Fibroblast of lung (primary cell): ENCODE measurements around the gene PALLD. TPM values are rescaled to one million over a fixed set of nuclear protein-coding genes. Genes with fewer than 3 reads are reported as not detected.

Experiments used
- DNase-seq, 2 donors: peaks; one replicate each; pipeline versions ENCODE4 v3.0.0 to v3.0.0-alpha.2; 2010; ENCODE audit warnings: low read depth in 2 of 2
- H2AFZ ChIP-seq: 2 replicates; pipeline ENCODE4 v1.5.1; 2012; ENCODE audit warnings: low read length, control low read depth, inconsistent platforms
- H3K27ac ChIP-seq: 2 replicates; pipeline ENCODE4 v1.5.1; 2011; ENCODE audit warnings: low read length, control low read depth; ENCODE audit not compliant: insufficient read depth
- H3K27me3 ChIP-seq: 2 replicates; pipeline ENCODE4 v1.5.1; 2011; ENCODE audit warnings: mild to moderate bottlenecking, low read length; ENCODE audit not compliant: control insufficient read depth, insufficient read depth
- H3K36me3 ChIP-seq: 2 replicates; pipeline ENCODE4 v1.5.1; 2011; ENCODE audit warnings: low read length; ENCODE audit not compliant: control insufficient read depth, insufficient read depth
- H3K4me1 ChIP-seq: 2 replicates; pipeline ENCODE4 v1.5.1; 2011; ENCODE audit warnings: low read length; ENCODE audit not compliant: control insufficient read depth, insufficient read depth; ENCODE audit errors: extremely low read depth
- H3K4me2 ChIP-seq: 2 replicates; pipeline ENCODE4 v1.5.1; 2011; ENCODE audit warnings: low read length, control low read depth; ENCODE audit not compliant: insufficient read depth; ENCODE audit errors: extremely low read depth
- H3K4me3 ChIP-seq, 4 experiments: fragments of 200-600 bp in 1 of 4; sonication (generic) in 1 of 4; replicated peaks in 1 of 4; 2 replicates each; pipeline ENCODE4 v1.5.1; 2011 to 2016; ENCODE audit warnings: low read length in 4 of 4, low read depth in 3 of 4, mild to moderate bottlenecking in 3 of 4, control low read depth in 2 of 4, inconsistent platforms in 1 of 4, mixed read lengths in 1 of 4; ENCODE audit not compliant: insufficient read depth in 1 of 4; ENCODE audit errors: control extremely low read depth in 1 of 4
- H3K79me2 ChIP-seq: 2 replicates; pipeline ENCODE4 v1.5.1; 2012; ENCODE audit warnings: mild to moderate bottlenecking, low read length, inconsistent platforms; ENCODE audit not compliant: control insufficient read depth, insufficient read depth
- H3K9ac ChIP-seq: 2 replicates; pipeline ENCODE4 v1.5.1; 2011; ENCODE audit warnings: mild to moderate bottlenecking, low read length, control low read depth; ENCODE audit not compliant: insufficient read depth
- H3K9me3 ChIP-seq: 2 replicates; pipeline ENCODE4 v1.5.1; 2012; ENCODE audit warnings: low read depth, low read length; ENCODE audit not compliant: control insufficient read depth, insufficient read depth
- H4K20me1 ChIP-seq: 2 replicates; pipeline ENCODE4 v1.5.1; 2011; ENCODE audit warnings: low read length; ENCODE audit not compliant: control insufficient read depth, insufficient read depth; ENCODE audit errors: extremely low read depth
- CTCF ChIP-seq, 2 donors: IDR thresholded peaks in 1 of 2; conservative IDR thresholded peaks in 1 of 2; 1 replicate in 1 of 2; 2 replicates in 1 of 2; pipeline ENCODE4 v1.5.1; 2011 to 2012; ENCODE audit warnings: low read length in 2 of 2, control low read depth in 1 of 2, inconsistent platforms in 1 of 2, low read depth in 1 of 2, mild to moderate bottlenecking in 1 of 2
- EZH2 ChIP-seq: IDR thresholded peaks from 2 replicates; pipeline ENCODE4 v1.5.1; 2012; ENCODE audit warnings: low read length, control low read depth, mild to moderate bottlenecking; ENCODE audit errors: missing control alignments
- polyA plus RNA-seq, 2 donors: library from polyadenylated mRNA; depleted of rRNA in 1 of 2; stranded (reverse) in 1 of 2; unstranded in 1 of 2; fragments of >200 nt; gene quantifications; 2 replicates each; pipeline ENCODE4 v1.2.1, GENCODE V29; 2011 to 2012; ENCODE audit warnings: missing spikeins in 1 of 2
- total RNA-seq: library from RNA; depleted of rRNA; stranded (reverse); fragments of >200 nt; gene quantifications from 2 replicates; pipeline ENCODE4 v1.2.1, GENCODE V29; 2014

PALLD gene
- total and polyA plus RNA-seq, 2 donors (not counting 1 experiment from before 2014, with no cell fraction given): 200 to 205 TPM

- DNase-seq: no peak
Observed at GRCh38 chr4:168538632-168539031, 41.8 kb downstream of the PALLD start.

GRCh38 chr4:168540086-168540485 is 43.2 kb downstream of the PALLD start:
- Histone ChIP-seq H3K4me3 (no peak overlapping the region), H3K9ac (no peak overlapping the region), H2AFZ (no peak overlapping the region), H3K27ac (no peak overlapping the region), H3K27me3 (no peaks in the 10 kb centered on the region), H3K9me3 (no peaks in the 10 kb centered on the region), H3K4me2 (no peak overlapping the region), H3K79me2 (no peaks in the 10 kb centered on the region), H4K20me1 (no peaks in the 10 kb centered on the region), H3K4me1 (peaks cover 2% of the 10 kb centered on the region), H3K36me3 (no peaks in the 10 kb centered on the region)
- TF ChIP-seq EZH2 (no peak), CTCF (conservative IDR thresholded peaks at IDR 0.05 in 1 of 2, IDR thresholded peaks at IDR 0.05 in 1 of 2; ENCODE audit: low read depth in 1 of 2, low read length in 2 of 2) (no peak)
- DNase-seq: peak in 1 of 2 donors; percentile 90

More at GRCh38 chr4:168538632-168539031, 41.8 kb downstream of the PALLD start:
- no peaks in the 10 kb centered on the region for H3K36me3 ChIP-seq
- no peak overlapping the region for H3K4me2 ChIP-seq
- TF ChIP-seq EZH2 (no peak), CTCF (conservative IDR thresholded peaks at IDR 0.05 in 1 of 2, IDR thresholded peaks at IDR 0.05 in 1 of 2; ENCODE audit: low read depth in 1 of 2, low read length in 2 of 2) (no peak)
- no peaks in the 10 kb centered on the region for H3K9me3 ChIP-seq
- no peak overlapping the region for H3K9ac ChIP-seq
- peaks cover 2% of the 10 kb centered on the region for H3K4me1 ChIP-seq
- no peak overlapping the region for H3K27ac ChIP-seq
- no peaks in the 10 kb centered on the region for H3K27me3 ChIP-seq
- H4K20me1 ChIP-seq: no peaks in the 10 kb centered on the region
- H3K4me3 ChIP-seq: no peak overlapping the region
- no peak overlapping the region for H2AFZ ChIP-seq
- H3K79me2 ChIP-seq: no peaks in the 10 kb centered on the region

GRCh38 chr4:168540503-168541265 is 43.8 kb downstream of the PALLD start:
- no peak overlapping the region for H3K4me2 ChIP-seq
- no peak overlapping the region for H3K4me3 ChIP-seq
- H3K27me3 ChIP-seq: no peaks in the 10 kb centered on the region
- no peak for TF ChIP-seq CTCF (conservative IDR thresholded peaks at IDR 0.05 in 1 of 2, IDR thresholded peaks at IDR 0.05 in 1 of 2; ENCODE audit: low read depth in 1 of 2, low read length in 2 of 2)
- no peak for TF ChIP-seq EZH2
- no peak overlapping the region for H3K27ac ChIP-seq
- H3K4me1 ChIP-seq: peaks cover 2% of the 10 kb centered on the region
- no peaks in the 10 kb centered on the region for H3K79me2 ChIP-seq
- no peaks in the 10 kb centered on the region for H3K36me3 ChIP-seq
- DNase-seq: peak in 1 of 2 donors; percentile 70
- no peak overlapping the region for H3K9ac ChIP-seq
- H4K20me1 ChIP-seq: no peaks in the 10 kb centered on the region
- no peak overlapping the region for H2AFZ ChIP-seq
- no peaks in the 10 kb centered on the region for H3K9me3 ChIP-seq
